Hepatocyte (in vitro differentiated cells): Measurements from ENCODE around the gene KIAA1217. TPM values are rescaled to one million over a fixed set of nuclear protein-coding genes. Genes with fewer than 3 reads are reported as not detected.

Experiments
- DNase-seq: peaks from one replicate; pipeline ENCODE4 v3.0.0-alpha.2; 2016; ENCODE audit warnings: low spot score
- H2AFZ ChIP-seq: fragments of 200-600 bp; sonication (generic); 2 replicates; pipeline ENCODE4 v1.6.0; 2016; ENCODE audit warnings: antibody characterized with exemption, mild to moderate bottlenecking
- H3K27ac ChIP-seq: fragments of 200-600 bp; sonication (generic); 2 replicates; pipeline ENCODE4 v1.5.1; 2016; ENCODE audit warnings: mild to moderate bottlenecking
- H3K27me3 ChIP-seq: fragments of 200-600 bp; sonication (generic); 2 replicates; pipeline ENCODE4 v1.6.1; 2016
- H3K36me3 ChIP-seq: fragments of 200-600 bp; sonication (generic); replicated peaks from 2 replicates; pipeline ENCODE4 v1.5.1; 2016; ENCODE audit warnings: low read depth; ENCODE audit not compliant: insufficient read depth
- H3K4me1 ChIP-seq: fragments of 200-600 bp; sonication (generic); 2 replicates; pipeline ENCODE4 v1.5.1; 2016; ENCODE audit warnings: mild to moderate bottlenecking, moderate library complexity; ENCODE audit not compliant: insufficient read depth
- H3K4me2 ChIP-seq: fragments of 200-600 bp; sonication (generic); 2 replicates; pipeline ENCODE4 v1.6.0; 2016
- H3K4me3 ChIP-seq: fragments of 200-600 bp; sonication (generic); 2 replicates; pipeline ENCODE4 v1.5.1; 2016; ENCODE audit warnings: mild to moderate bottlenecking
- H3K79me2 ChIP-seq: fragments of 200-600 bp; sonication (generic); 2 replicates; pipeline ENCODE4 v1.6.0; 2017; ENCODE audit warnings: mild to moderate bottlenecking
- H3K9me2 ChIP-seq: fragments of 200-600 bp; sonication (generic); replicated peaks from 2 replicates; pipeline ENCODE4 v1.6.0; 2017; ENCODE audit warnings: mild to moderate bottlenecking; ENCODE audit not compliant: insufficient read depth
- H3K9me3 ChIP-seq: fragments of 200-600 bp; sonication (generic); 2 replicates; pipeline ENCODE4 v1.5.1; 2016; ENCODE audit warnings: low read depth, mild to moderate bottlenecking
- H4K20me1 ChIP-seq: fragments of 200-600 bp; sonication (generic); 2 replicates; pipeline ENCODE4 v1.6.0; 2016; ENCODE audit warnings: mild to moderate bottlenecking; ENCODE audit not compliant: insufficient read depth, poor library complexity, severe bottlenecking
- EZH2 ChIP-seq: fragments of 200-600 bp; sonication (generic); IDR thresholded peaks from 2 replicates; pipeline ENCODE4 v1.6.1; 2016; ENCODE audit warnings: antibody characterized with exemption, mild to moderate bottlenecking, borderline replicate concordance
- EZH2phosphoT487 ChIP-seq: fragments of 200-600 bp; sonication (generic); IDR thresholded peaks from one replicate; pipeline ENCODE4 v1.6.1; 2018; ENCODE audit warnings: antibody characterized with exemption, mild to moderate bottlenecking, low read depth, moderate library complexity; ENCODE audit not compliant: unreplicated experiment, severe bottlenecking
- WGBS: methylation state at CpG from one replicate; pipeline ENCODE4 v1.1.6; 2016; ENCODE audit warnings: low lambda C conversion rate; ENCODE audit errors: missing lambda C conversion rate; 5-methylcytosine and 5-hydroxymethylcytosine counted together
- polyA plus RNA-seq: library from polyadenylated mRNA; unstranded; fragments of >200 nt; fragmentation: Nextera tagmentation; extraction: Ambion mirVana; gene quantifications from 2 replicates; pipeline ENCODE4 v1.2.1, GENCODE V29; 2016
- total RNA-seq: library from RNA; depleted of rRNA; stranded (reverse); fragments of >200 nt; gene quantifications from 2 replicates; pipeline ENCODE4 v1.2.3, GENCODE V29; 2014
- TF ChIP-seq, protein P1 (sequence below): fragments of 200-600 bp; sonication (generic); IDR thresholded peaks from 2 replicates; pipeline ENCODE4 v1.5.1; 2016; ENCODE audit warnings: antibody characterized with exemption, mild to moderate bottlenecking; ENCODE audit not compliant: poor library complexity

KIAA1217 gene
- total and polyA plus RNA-seq, 2 experiments from 2014 or later, result 31.6 to 33.2 TPM

DNA sequence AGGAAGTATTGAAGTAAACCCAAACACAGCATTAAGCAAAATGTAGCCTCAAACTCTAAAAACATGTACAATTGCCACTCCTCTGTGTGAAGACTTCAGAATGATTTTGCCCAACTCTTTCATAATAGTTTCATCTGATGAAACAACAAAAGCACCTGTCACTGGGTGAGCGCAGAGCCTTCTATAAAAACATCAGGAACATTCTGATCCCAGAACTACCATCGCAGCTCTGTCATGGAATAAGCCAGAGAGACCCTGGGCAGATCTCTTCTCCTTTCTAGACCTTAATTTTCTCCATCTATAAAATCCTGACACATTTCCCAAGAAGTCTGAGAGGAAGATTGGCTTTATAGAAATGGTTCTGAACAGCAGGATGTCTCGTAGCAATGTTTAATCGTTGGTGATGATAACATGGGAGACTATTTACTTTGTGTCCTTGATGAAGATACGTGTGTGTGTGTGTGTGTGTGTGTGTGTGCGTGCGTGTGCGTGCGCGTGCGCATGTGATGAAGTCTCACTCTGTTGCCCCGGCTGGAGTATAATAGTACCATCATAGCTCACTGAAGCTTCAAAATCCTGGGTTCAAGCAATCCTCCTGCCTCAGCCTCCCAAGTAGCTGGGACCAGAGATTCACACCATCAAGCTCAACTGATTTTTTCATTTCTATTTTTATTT is 198.0 kb downstream of the KIAA1217 start:
- no peak for DNase-seq
- Histone ChIP-seq H3K27me3 (no peaks in the 10 kb centered on the region), H2AFZ (no peak overlapping the region), H3K36me3 (no peaks in the 10 kb centered on the region), H3K4me2 (no peak overlapping the region), H3K9me3 (no peaks in the 10 kb centered on the region), H3K79me2 (peaks cover 4% of the 10 kb centered on the region), H3K4me3 (no peak overlapping the region), H4K20me1 (no peaks in the 10 kb centered on the region), H3K4me1 (no peaks in the 10 kb centered on the region), H3K27ac (no peak overlapping the region), H3K9me2 (no peaks in the 10 kb centered on the region)
- TF ChIP-seq, protein P1, sequence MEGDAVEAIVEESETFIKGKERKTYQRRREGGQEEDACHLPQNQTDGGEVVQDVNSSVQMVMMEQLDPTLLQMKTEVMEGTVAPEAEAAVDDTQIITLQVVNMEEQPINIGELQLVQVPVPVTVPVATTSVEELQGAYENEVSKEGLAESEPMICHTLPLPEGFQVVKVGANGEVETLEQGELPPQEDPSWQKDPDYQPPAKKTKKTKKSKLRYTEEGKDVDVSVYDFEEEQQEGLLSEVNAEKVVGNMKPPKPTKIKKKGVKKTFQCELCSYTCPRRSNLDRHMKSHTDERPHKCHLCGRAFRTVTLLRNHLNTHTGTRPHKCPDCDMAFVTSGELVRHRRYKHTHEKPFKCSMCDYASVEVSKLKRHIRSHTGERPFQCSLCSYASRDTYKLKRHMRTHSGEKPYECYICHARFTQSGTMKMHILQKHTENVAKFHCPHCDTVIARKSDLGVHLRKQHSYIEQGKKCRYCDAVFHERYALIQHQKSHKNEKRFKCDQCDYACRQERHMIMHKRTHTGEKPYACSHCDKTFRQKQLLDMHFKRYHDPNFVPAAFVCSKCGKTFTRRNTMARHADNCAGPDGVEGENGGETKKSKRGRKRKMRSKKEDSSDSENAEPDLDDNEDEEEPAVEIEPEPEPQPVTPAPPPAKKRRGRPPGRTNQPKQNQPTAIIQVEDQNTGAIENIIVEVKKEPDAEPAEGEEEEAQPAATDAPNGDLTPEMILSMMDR, result no peak
- TF ChIP-seq EZH2phosphoT487 (no peak), EZH2 (no peak)
- 93% methylated on average over 12 of the region's 12 CpGs for WGBS

GRCh38 chr10:24407928-24408327 is 199.0 kb downstream of the KIAA1217 start:
- Histone ChIP-seq H3K27ac (no peak overlapping the region), H3K79me2 (peaks cover 4% of the 10 kb centered on the region), H3K4me2 (no peak overlapping the region), H3K9me2 (no peaks in the 10 kb centered on the region), H3K4me1 (peaks cover under 1% of the 10 kb centered on the region), H2AFZ (no peak overlapping the region), H4K20me1 (no peaks in the 10 kb centered on the region), H3K36me3 (no peaks in the 10 kb centered on the region), H3K4me3 (no peak overlapping the region), H3K27me3 (no peaks in the 10 kb centered on the region), H3K9me3 (no peaks in the 10 kb centered on the region)
- DNase-seq, result no peak
- TF ChIP-seq, protein P1, result no peak
- TF ChIP-seq EZH2phosphoT487 (no peak), EZH2 (no peak)

DNA sequence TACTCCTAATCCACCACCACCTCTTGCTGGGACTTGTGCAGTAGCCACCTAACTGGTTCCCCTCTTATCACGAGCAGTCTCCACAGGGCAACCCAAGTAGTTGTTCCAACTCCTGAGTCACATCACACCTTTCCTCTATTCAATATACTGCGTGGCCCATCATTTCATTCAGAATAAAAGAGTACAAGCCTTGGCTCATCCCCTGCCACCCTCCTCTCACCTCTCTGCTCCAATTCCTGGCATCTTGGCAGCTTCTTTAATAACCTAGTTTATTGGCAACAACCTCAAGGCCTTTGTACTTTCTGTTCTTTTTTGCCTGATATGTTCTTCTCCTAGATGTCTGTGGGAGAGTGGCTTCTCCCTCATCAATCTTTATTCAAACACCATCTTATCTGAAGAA is 199.4 kb downstream of the KIAA1217 start:
- no peak overlapping the region for H3K4me3 ChIP-seq
- no peak overlapping the region for H2AFZ ChIP-seq
- H3K27me3 ChIP-seq, result no peaks in the 10 kb centered on the region
- no peaks in the 10 kb centered on the region for H3K9me3 ChIP-seq
- no peak for TF ChIP-seq EZH2
- no peak for TF ChIP-seq EZH2phosphoT487
- TF ChIP-seq, protein P1, result no peak
- no peak for DNase-seq
- WGBS, result 97% methylated on average over 2 of the region's 2 CpGs
- H4K20me1 ChIP-seq, result no peaks in the 10 kb centered on the region
- no peak overlapping the region for H3K27ac ChIP-seq
- H3K36me3 ChIP-seq, result no peaks in the 10 kb centered on the region
- no peak overlapping the region for H3K4me2 ChIP-seq
- no peaks in the 10 kb centered on the region for H3K9me2 ChIP-seq
- peaks cover 2% of the 10 kb centered on the region for H3K4me1 ChIP-seq
- H3K79me2 ChIP-seq, result peaks cover 4% of the 10 kb centered on the region
